Endothelial cell of umbilical vein (primary cell): ENCODE measurements around the gene FBLIM1. TPM values are rescaled to one million over a fixed set of nuclear protein-coding genes. Genes with fewer than 3 reads are reported as not detected.
A peak's percentile ranks its signal among the peaks of the same experiment; 100 is the strongest.

Experiments used
- BruUV-seq: library from RNA; stranded (reverse); fragments of 400-500 nt; replicated peaks from 2 replicates; lab custom pipeline; 2021; lab: Mats Ljungman, UMichigan
- CTCF ChIA-PET: fragments of 300-600, 350-600 bp; sonication (Branson Sonifier 250); formaldehyde crosslinking; loops from one replicate; lab custom pipeline; 2021; ENCODE audit warnings: antibody characterized with exemption, inconsistent platforms; lab: Charles Lee
- POLR2A ChIA-PET: fragments of 300-600, 350-600 bp; sonication (Branson Sonifier 250); formaldehyde crosslinking; loops from one replicate; lab custom pipeline; 2021; ENCODE audit warnings: antibody characterized with exemption, inconsistent platforms; lab: Charles Lee
- DNase-seq: peaks from one replicate; pipeline ENCODE4 v3.0.0-alpha.2; 2011; ENCODE audit warnings: low read depth, low spot score
- FAIRE-seq: peaks from 2 replicates; lab custom pipeline; 2011; peaks lifted over from hg19 to GRCh38; lab: Jason Lieb, UNC
- H2AFZ ChIP-seq: 2 replicates; pipeline ENCODE4 v1.6.0; 2012; ENCODE audit warnings: low read depth, low read length, control low read depth, inconsistent platforms
- H3K27ac ChIP-seq: 2 replicates; pipeline ENCODE4 v1.5.1; 2011; ENCODE audit warnings: low read depth, mild to moderate bottlenecking, control low read depth, low read length, moderate library complexity; ENCODE audit not compliant: insufficient read depth
- H3K27me3 ChIP-seq, 2 experiments: 2 replicates each; pipeline versions ENCODE4 v1.6.0 to v1.6.1; 2011; ENCODE audit warnings: low read length in 2 of 2, mixed read lengths in 1 of 2; ENCODE audit not compliant: control insufficient read depth in 2 of 2, insufficient read depth in 2 of 2
- H3K36me3 ChIP-seq, 2 experiments: 2 replicates in 1 of 2; 3 replicates in 1 of 2; pipeline ENCODE4 v1.5.1; 2011; ENCODE audit warnings: low read length in 2 of 2, mild to moderate bottlenecking in 1 of 2, moderate library complexity in 1 of 2; ENCODE audit not compliant: control insufficient read depth in 2 of 2, insufficient read depth in 2 of 2; ENCODE audit errors: extremely low read depth in 1 of 2
- H3K4me1 ChIP-seq: 3 replicates; pipeline ENCODE4 v1.5.1; 2011; ENCODE audit warnings: mild to moderate bottlenecking, low read length; ENCODE audit not compliant: control insufficient read depth, insufficient read depth; ENCODE audit errors: extremely low read depth
- H3K4me2 ChIP-seq: 2 replicates; pipeline ENCODE4 v1.6.1; 2011; ENCODE audit warnings: low read length, control low read depth, mixed read lengths; ENCODE audit not compliant: insufficient read depth
- H3K4me3 ChIP-seq, 3 experiments: fragments of 200-600 bp in 1 of 3; sonication (generic), shearing (Covaris generic) in 1 of 3; replicated peaks in 1 of 3; 2 replicates each; pipeline ENCODE4 v1.5.1; 2011 to 2016; ENCODE audit warnings: control low read depth in 3 of 3, low read length in 3 of 3, mild to moderate bottlenecking in 2 of 3, inconsistent platforms in 1 of 3, low read depth in 1 of 3, moderate library complexity in 1 of 3; ENCODE audit not compliant: insufficient read depth in 1 of 3
- H3K79me2 ChIP-seq: 2 replicates; pipeline ENCODE4 v1.6.0; 2012; ENCODE audit warnings: low read length, inconsistent platforms; ENCODE audit not compliant: control insufficient read depth, insufficient read depth
- H3K9ac ChIP-seq: replicated peaks from 2 replicates; pipeline ENCODE3; 2011; ENCODE audit warnings: low read length, control low read depth; ENCODE audit not compliant: insufficient read depth; ENCODE audit errors: extremely low read depth
- H3K9me1 ChIP-seq: replicated peaks from 3 replicates; pipeline ENCODE4 v1.6.0; 2011; ENCODE audit warnings: mild to moderate bottlenecking, low read length; ENCODE audit not compliant: control insufficient read depth, insufficient read depth; ENCODE audit errors: extremely low read depth
- H3K9me3 ChIP-seq: replicated peaks from 2 replicates; pipeline ENCODE4 v1.5.1; 2012; ENCODE audit warnings: low read length, inconsistent platforms; ENCODE audit not compliant: control insufficient read depth, insufficient read depth
- H4K20me1 ChIP-seq: replicated peaks from 2 replicates; pipeline ENCODE3; 2011; ENCODE audit warnings: mild to moderate bottlenecking, low read length; ENCODE audit not compliant: control insufficient read depth, insufficient read depth; ENCODE audit errors: extremely low read depth
- CTCF ChIP-seq, 2 donors: IDR thresholded peaks; 1 replicate in 1 of 2; 2 replicates in 1 of 2; pipeline ENCODE4 v1.5.1; 2011; ENCODE audit warnings: low read length in 2 of 2, mild to moderate bottlenecking in 2 of 2, moderate library complexity in 2 of 2, control low read depth in 1 of 2, inconsistent platforms in 1 of 2, low read depth in 1 of 2; ENCODE audit not compliant: insufficient read depth in 1 of 2; ENCODE audit errors: extremely low read depth in 1 of 2
- EZH2 ChIP-seq: IDR thresholded peaks from 2 replicates; pipeline ENCODE4 v1.6.1; 2012; ENCODE audit warnings: borderline replicate concordance, low read depth, mild to moderate bottlenecking, moderate library complexity, low read length, inconsistent platforms; ENCODE audit not compliant: severe bottlenecking
- FOS ChIP-seq: IDR thresholded peaks from 2 replicates; pipeline ENCODE4 v1.6.1; 2011; ENCODE audit warnings: mild to moderate bottlenecking, low read length, moderate library complexity, borderline replicate concordance; ENCODE audit not compliant: insufficient read depth
- GATA2 ChIP-seq: IDR thresholded peaks from 2 replicates; pipeline ENCODE4 v1.7.0; 2011; ENCODE audit warnings: low read depth, mild to moderate bottlenecking, moderate library complexity, mixed read lengths, low read length; ENCODE audit not compliant: insufficient read length, insufficient read depth
- JUN ChIP-seq: IDR thresholded peaks from 2 replicates; pipeline ENCODE4 v1.6.1; 2011; ENCODE audit warnings: borderline replicate concordance, low read depth; ENCODE audit not compliant: insufficient read length, insufficient read depth
- MAX ChIP-seq: IDR thresholded peaks from 2 replicates; pipeline ENCODE4 v1.6.1; 2011; ENCODE audit not compliant: insufficient read depth, insufficient read length
- POLR2A ChIP-seq: IDR thresholded peaks from 2 replicates; pipeline ENCODE4 v1.6.1; 2012; ENCODE audit warnings: low read depth, mild to moderate bottlenecking, control low read depth, low read length
- POLR2AphosphoS5 ChIP-seq: IDR thresholded peaks from 2 replicates; pipeline ENCODE4 v1.6.1; 2012; ENCODE audit warnings: low read depth, mild to moderate bottlenecking, control low read depth, low read length, moderate library complexity; ENCODE audit not compliant: insufficient read depth
- dilution Hi-C: fragments of 300-500 bp; cut with MboI; formaldehyde crosslinking; loops from one replicate; pipeline ENCODE4 v1.15.0; 2019; ENCODE audit warnings: low sequenced_read_pairs; ENCODE audit not compliant: extremely low pct_ligation_motif_present
- intact Hi-C: fragments of 100-400 bp; cut with micrococcal nuclease; formaldehyde crosslinking; loops from one replicate; pipeline ENCODE4 v1.10.0; 2022
- polyA plus RNA-seq, 4 experiments: library from polyadenylated mRNA; depleted of rRNA in 3 of 4; stranded (reverse) in 3 of 4; unstranded in 1 of 4; fragments of >200 nt; gene quantifications; 2 replicates each; pipeline versions ENCODE4 v1.2.1 to v1.2.3, GENCODE V29; 2011 to 2012; ENCODE audit warnings: missing spikeins in 1 of 4
- total RNA-seq: library from RNA; stranded (reverse); gene quantifications from 2 replicates; pipeline ENCODE4 v1.2.3, GENCODE V29; 2021

Gene FBLIM1
- total and polyA plus RNA-seq, 2 donors (not counting 3 experiments of a cell fraction or from before 2014, with no cell fraction given) = 363 to 414 TPM

- no peak overlapping the region for H3K4me3 ChIP-seq
- H3K4me1 ChIP-seq = no peaks in the 10 kb centered on the region
- ChIA-PET CTCF (interaction anchor here (1.0 kb wide), 1 partner anchor 169 kb away, joined by 4 read pairs; no protein-coding TSS in a partner anchor), POLR2A (no interaction called here)
- no peaks in the 10 kb centered on the region for H4K20me1 ChIP-seq
- DNase-seq (peak; percentile 53), FAIRE-seq (peak; percentile 72)
- peaks cover 7 to 15% of the 10 kb centered on the region in 2 experiments for H3K36me3 ChIP-seq
- H3K9me1 ChIP-seq = no peaks in the 10 kb centered on the region
- H2AFZ ChIP-seq = no peak overlapping the region
- H3K27ac ChIP-seq = no peak overlapping the region
- H3K79me2 ChIP-seq = no peaks in the 10 kb centered on the region
- BruUV-seq = no TSS peak
- H3K9me3 ChIP-seq = no peaks in the 10 kb centered on the region
- no peak for TF ChIP-seq GATA2
- no peak for TF ChIP-seq POLR2A
- TF ChIP-seq JUN = no peak
- no peak for TF ChIP-seq MAX
- TF ChIP-seq EZH2 = no peak
- peak; percentile 30 for TF ChIP-seq FOS
- no peak for TF ChIP-seq POLR2AphosphoS5
- TF ChIP-seq CTCF (IDR thresholded peaks at IDR 0.05; ENCODE audit: extremely low read depth in 1 of 2, insufficient read depth in 1 of 2, low read depth in 1 of 2, low read length in 2 of 2) = no peak
- no peaks in the 10 kb centered on the region for H3K27me3 ChIP-seq
- dilution Hi-C loops = no loop called here
- intact Hi-C loops = no loop called here
- no peak overlapping the region for H3K9ac ChIP-seq
- H3K4me2 ChIP-seq = no peak overlapping the region
Observed at GRCh38 chr1:15788624-15789301, 30.2 kb downstream of the FBLIM1 start.
